ENCODE results near the gene EFCAB10. TPM values are rescaled to one million over a fixed set of nuclear protein-coding genes. Genes with fewer than 3 reads are reported as not detected.

Gene EFCAB10
- total RNA-seq, 1 donor from 2014 or later = 2.0 TPM

DNA sequence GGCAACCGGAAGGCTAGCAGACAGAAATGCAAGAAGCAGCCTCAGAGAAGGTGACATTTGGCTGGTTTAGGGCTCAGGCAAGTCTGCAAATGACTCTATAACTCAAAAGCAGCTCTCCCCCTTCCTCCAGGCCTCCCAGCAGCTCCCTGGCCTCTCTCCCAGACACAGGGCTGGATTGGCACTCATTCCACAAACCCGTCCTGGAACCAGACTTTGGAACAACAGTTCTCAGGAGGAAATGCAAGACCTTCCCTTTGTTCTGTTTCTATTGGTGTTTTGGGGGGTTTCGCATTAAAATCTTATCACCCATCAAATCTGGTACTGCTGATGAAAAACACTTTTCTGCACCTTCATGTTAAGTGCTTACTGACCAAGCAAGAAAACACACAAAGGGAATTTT lies 40.3 kb upstream of the EFCAB10 start:
- peaks cover 5% of the 10 kb centered on the region for H3K9me3 Mint-ChIP-seq
- no peaks in the 10 kb centered on the region for H3K4me1 Mint-ChIP-seq (ENCODE audit: unreplicated experiment)
- H3K4me3 Mint-ChIP-seq = no peak overlapping the region
- TF ChIP-seq CTCF (conservative IDR thresholded peaks at IDR 0.05) = no peak
- H3K27ac Mint-ChIP-seq = no peak overlapping the region
- no peaks in the 10 kb centered on the region for H3K27me3 Mint-ChIP-seq
- peaks cover 20% of the 10 kb centered on the region for H3K36me3 Mint-ChIP-seq
- DNase-seq (ENCODE audit: extremely low spot score, unreplicated experiment) = no peak

DNA sequence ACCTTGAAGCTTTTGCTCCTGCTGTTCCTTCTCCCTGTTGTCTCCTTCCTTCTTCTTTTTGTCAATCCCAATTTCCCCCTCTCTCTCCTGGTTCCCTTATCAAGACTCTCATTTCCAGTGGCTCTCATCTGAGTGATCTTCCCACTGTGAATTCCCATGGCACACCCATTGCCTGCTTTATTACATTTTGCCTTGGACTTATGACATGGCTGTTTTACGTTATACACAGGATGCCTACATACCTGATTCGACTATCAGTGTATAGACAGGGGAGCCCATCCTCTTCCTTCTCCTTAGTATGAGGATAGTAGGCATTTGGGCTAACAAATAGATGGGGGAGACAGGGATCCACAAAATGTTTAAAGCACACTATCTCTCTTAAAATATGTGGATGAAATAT lies 39.9 kb upstream of the EFCAB10 start:
- Mint-ChIP-seq H3K4me1 (ENCODE audit: unreplicated experiment) (no peaks in the 10 kb centered on the region), H3K9me3 (peaks cover 4% of the 10 kb centered on the region), H3K27ac (no peak overlapping the region), H3K4me3 (no peak overlapping the region), H3K36me3 (peaks cover 16% of the 10 kb centered on the region), H3K27me3 (no peaks in the 10 kb centered on the region)
- TF ChIP-seq CTCF (conservative IDR thresholded peaks at IDR 0.05) = no peak
- no peak for DNase-seq (ENCODE audit: extremely low spot score, unreplicated experiment)

GRCh38 chr7:105619590-105619989 lies 38.3 kb upstream of the EFCAB10 start:
- TF ChIP-seq CTCF (conservative IDR thresholded peaks at IDR 0.05) = no peak
- Mint-ChIP-seq H3K27me3 (no peaks in the 10 kb centered on the region), H3K4me3 (no peak overlapping the region)

DNA sequence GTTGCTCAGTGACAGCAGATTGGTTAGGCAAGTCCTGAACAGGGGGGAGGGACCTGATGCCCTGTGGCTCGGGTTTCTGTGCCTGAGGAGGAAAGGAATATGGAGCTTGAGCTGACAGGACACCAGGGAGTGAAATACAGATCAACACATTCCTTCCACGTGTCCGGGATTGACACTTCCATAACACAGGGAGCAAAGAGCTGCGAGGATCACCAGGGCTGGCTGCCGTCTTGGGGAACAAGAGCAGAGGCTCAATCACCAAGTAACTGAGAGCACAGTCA lies 36.7 kb upstream of the EFCAB10 start:
- no peaks in the 10 kb centered on the region for H3K4me1 Mint-ChIP-seq (ENCODE audit: unreplicated experiment)
- no peaks in the 10 kb centered on the region for H3K27me3 Mint-ChIP-seq
- no peak overlapping the region for H3K4me3 Mint-ChIP-seq
- TF ChIP-seq CTCF (conservative IDR thresholded peaks at IDR 0.05) = no peak
- DNase-seq (ENCODE audit: extremely low spot score, unreplicated experiment) = no peak
- H3K36me3 Mint-ChIP-seq = peaks cover 10% of the 10 kb centered on the region
- no peaks in the 10 kb centered on the region for H3K9me3 Mint-ChIP-seq
- no peak overlapping the region for H3K27ac Mint-ChIP-seq

More at GRCh38 chr7:105619590-105619989, 38.3 kb upstream of the EFCAB10 start:
- H3K27ac Mint-ChIP-seq = no peak overlapping the region
- no peaks in the 10 kb centered on the region for H3K4me1 Mint-ChIP-seq (ENCODE audit: unreplicated experiment)
- peaks cover 12% of the 10 kb centered on the region for H3K36me3 Mint-ChIP-seq
- H3K9me3 Mint-ChIP-seq = no peaks in the 10 kb centered on the region
- no peak for DNase-seq (ENCODE audit: extremely low spot score, unreplicated experiment)

DNA sequence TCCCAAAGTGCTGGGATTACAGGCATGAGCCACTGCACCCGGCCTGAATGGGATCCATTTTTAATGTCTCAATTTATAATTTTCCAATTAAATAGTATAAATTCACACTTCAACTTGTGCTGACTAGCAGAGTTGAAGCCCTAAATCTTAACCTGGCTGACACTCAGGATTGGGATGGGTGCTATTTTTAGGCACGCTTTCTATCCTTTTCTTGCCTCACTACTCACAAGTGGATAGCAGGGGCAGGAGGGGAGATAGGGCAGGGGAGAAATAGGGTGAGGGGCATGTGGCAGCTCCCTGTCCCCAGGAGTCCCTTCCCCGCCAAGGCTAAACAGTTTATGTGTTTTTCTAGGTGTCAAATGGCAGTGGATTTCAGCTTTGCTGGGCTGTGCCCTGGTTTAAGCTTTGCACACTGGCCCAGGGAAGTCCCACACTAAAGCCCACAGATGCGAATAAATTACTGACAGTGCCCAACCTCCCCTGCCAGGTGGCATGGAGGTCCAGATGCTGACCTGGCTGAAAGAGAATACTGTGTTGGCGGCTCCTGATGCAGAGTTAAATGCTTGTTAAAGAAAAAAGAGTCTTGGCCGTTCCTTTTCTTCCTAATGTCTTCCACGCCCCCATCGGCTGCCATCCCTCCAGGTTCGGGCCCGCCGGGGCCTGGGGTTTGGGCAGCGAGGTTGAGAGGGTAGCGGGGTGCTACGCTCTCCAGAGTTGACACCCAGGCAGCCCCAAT lies 36.2 kb upstream of the EFCAB10 start:
- no peak for DNase-seq (ENCODE audit: extremely low spot score, unreplicated experiment)
- TF ChIP-seq CTCF (conservative IDR thresholded peaks at IDR 0.05) = no peak
- Mint-ChIP-seq H3K27ac (no peak overlapping the region), H3K36me3 (peaks cover 10% of the 10 kb centered on the region), H3K4me3 (no peak overlapping the region), H3K4me1 (ENCODE audit: unreplicated experiment) (no peaks in the 10 kb centered on the region), H3K9me3 (no peaks in the 10 kb centered on the region), H3K27me3 (no peaks in the 10 kb centered on the region)

All from type B pancreatic cell (in vitro differentiated cells).